ENCODE data around the gene MYO1A.

DNA sequence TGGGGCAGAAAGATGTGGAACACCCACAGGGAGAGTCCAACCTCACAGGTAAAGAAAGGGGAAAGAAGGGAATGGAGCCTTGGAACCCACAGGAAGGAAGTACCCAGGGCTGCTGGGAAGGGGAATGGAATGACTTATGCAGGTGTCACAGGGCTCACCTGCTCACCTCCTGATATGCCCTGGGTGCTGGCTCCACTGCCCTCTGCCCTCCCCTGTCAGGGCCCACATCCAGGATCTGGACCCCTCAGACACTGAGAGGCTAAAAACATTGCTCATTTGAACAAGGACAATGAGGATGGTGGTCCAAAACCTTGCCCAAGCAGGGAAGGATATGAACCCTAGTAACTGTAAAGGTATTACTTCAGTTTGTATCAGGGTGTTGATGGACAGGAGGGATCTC is 62.9 kb downstream of the MYO1A start:
- TF ChIP-seq CTCF (conservative IDR thresholded peaks at IDR 0.05 in 1 of 2, IDR thresholded peaks at IDR 0.05 in 1 of 2; ENCODE audit: extremely low read depth in 1 of 2, insufficient read depth in 1 of 2, low read depth in 1 of 2, low read length in 2 of 2): no peak
- TF ChIP-seq EZH2 (IDR thresholded peaks at IDR 0.05; ENCODE audit: borderline replicate concordance, low read length): no peak
